Panc1 (cell line): Measurements from ENCODE around the gene OSTF1.

ENCODE experiments used
- CTCF ChIP-seq: fragments of 450-650 bp; IDR thresholded peaks from 2 replicates; pipeline ENCODE4 v1.5.1; 2017; ENCODE audit warnings: mild to moderate bottlenecking
- TCF7L2 ChIP-seq: IDR thresholded peaks from 2 replicates; pipeline ENCODE4 v1.6.1; 2011; ENCODE audit warnings: mild to moderate bottlenecking, low read depth, low read length, inconsistent platforms
- TF ChIP-seq, protein P1 (sequence below), 2 experiments: IDR thresholded peaks; 2 replicates each; pipeline ENCODE4 v1.6.1; 2011 to 2012; ENCODE audit warnings: low read depth in 2 of 2, control low read depth in 1 of 2, low read length in 1 of 2, mild to moderate bottlenecking in 1 of 2, moderate library complexity in 1 of 2; ENCODE audit not compliant: insufficient read depth in 1 of 2

DNA sequence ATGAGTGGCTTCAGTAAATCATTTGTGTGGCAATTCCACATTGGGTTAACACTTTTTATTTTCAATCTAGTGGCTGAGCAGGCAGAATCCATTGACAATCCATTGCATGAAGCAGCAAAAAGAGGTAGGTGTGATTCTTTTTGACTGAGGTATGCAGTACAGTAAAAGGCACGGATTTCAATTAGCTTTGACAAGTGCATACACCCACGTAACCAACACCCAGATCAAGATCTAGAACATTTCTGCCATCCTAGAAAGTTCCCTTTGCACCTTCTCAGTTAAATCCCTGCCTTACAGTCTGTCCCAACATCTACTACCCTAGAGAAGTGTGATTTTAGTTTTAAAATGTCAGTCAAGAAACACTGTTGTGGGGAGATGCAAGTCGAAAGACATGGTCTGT lies 43.4 kb downstream of the OSTF1 start:
- no peak for TF ChIP-seq CTCF
- TF ChIP-seq, protein P1, sequence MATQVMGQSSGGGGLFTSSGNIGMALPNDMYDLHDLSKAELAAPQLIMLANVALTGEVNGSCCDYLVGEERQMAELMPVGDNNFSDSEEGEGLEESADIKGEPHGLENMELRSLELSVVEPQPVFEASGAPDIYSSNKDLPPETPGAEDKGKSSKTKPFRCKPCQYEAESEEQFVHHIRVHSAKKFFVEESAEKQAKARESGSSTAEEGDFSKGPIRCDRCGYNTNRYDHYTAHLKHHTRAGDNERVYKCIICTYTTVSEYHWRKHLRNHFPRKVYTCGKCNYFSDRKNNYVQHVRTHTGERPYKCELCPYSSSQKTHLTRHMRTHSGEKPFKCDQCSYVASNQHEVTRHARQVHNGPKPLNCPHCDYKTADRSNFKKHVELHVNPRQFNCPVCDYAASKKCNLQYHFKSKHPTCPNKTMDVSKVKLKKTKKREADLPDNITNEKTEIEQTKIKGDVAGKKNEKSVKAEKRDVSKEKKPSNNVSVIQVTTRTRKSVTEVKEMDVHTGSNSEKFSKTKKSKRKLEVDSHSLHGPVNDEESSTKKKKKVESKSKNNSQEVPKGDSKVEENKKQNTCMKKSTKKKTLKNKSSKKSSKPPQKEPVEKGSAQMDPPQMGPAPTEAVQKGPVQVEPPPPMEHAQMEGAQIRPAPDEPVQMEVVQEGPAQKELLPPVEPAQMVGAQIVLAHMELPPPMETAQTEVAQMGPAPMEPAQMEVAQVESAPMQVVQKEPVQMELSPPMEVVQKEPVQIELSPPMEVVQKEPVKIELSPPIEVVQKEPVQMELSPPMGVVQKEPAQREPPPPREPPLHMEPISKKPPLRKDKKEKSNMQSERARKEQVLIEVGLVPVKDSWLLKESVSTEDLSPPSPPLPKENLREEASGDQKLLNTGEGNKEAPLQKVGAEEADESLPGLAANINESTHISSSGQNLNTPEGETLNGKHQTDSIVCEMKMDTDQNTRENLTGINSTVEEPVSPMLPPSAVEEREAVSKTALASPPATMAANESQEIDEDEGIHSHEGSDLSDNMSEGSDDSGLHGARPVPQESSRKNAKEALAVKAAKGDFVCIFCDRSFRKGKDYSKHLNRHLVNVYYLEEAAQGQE (IDR thresholded peaks at IDR 0.05; ENCODE audit: insufficient read depth in 1 of 2, low read depth in 2 of 2, low read length in 1 of 2): no peak
- no peak for TF ChIP-seq TCF7L2
